Activated T-cell treated with anti-CD3 and anti-CD28 coated beads, Interleukin-2, amount 50 U/mL, for 24 hours (primary cell): ENCODE measurements around the gene CERS4.
"Not testable (repeated sequence)": the region's sequence is repeated elsewhere in the genome, so short reads cannot be mapped to it uniquely, and the experiment has no call there.

ENCODE experiments used
- DNase-seq: peaks from one replicate; pipeline ENCODE4 v3.0.0-alpha.2; 2020
- H3K27ac Mint-ChIP-seq: 2 replicates; pipeline ENCODE4 v1.8.0; 2020; ENCODE audit warnings: mild to moderate bottlenecking, mixed read lengths
- H3K27me3 Mint-ChIP-seq: 2 replicates; pipeline ENCODE4 v1.8.0; 2020; ENCODE audit warnings: mixed read lengths
- H3K36me3 Mint-ChIP-seq: 2 replicates; pipeline ENCODE4 v1.8.0; 2020; ENCODE audit warnings: low read depth, mixed read lengths
- H3K4me1 Mint-ChIP-seq: 2 replicates; pipeline ENCODE4 v1.8.0; 2020; ENCODE audit warnings: low read depth, mixed read lengths
- H3K4me3 Mint-ChIP-seq: 2 replicates; pipeline ENCODE4 v1.8.0; 2020; ENCODE audit warnings: mild to moderate bottlenecking, moderate library complexity, mixed read lengths
- H3K9me3 Mint-ChIP-seq: 2 replicates; pipeline ENCODE4 v1.8.0; 2020; ENCODE audit warnings: mixed read lengths

Gene CERS4

DNA sequence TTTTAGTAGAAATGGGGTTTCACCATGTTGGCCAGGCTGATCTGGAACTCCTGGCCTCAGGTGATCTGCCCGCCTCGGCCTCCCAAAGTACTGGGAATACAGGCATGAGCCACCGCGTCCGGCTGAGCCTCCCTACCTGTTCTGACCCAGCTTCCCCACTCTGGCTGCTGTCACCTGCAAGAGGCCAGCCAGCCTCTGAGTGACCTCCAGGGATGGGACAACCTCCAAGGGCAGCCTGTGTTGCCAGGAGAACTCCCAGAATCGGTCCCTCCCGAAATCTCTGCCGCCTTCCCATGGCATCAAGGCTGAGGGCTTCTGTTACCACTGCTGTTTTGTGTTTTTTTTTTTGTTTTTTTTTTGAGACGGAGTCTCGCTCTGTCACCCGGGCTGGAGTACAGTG is 11.3 kb downstream of the CERS4 start:
- no peak for DNase-seq
- H3K4me3 Mint-ChIP-seq = no peak overlapping the region
- no peaks in the 10 kb centered on the region for H3K27me3 Mint-ChIP-seq
- no peaks in the 10 kb centered on the region for H3K4me1 Mint-ChIP-seq
- H3K27ac Mint-ChIP-seq = no peak overlapping the region
- no peaks in the 10 kb centered on the region for H3K9me3 Mint-ChIP-seq
- H3K36me3 Mint-ChIP-seq = peaks cover 19% of the 10 kb centered on the region

GRCh38 chr19:8221161-8221560 is 12.0 kb downstream of the CERS4 start:
- no peak for DNase-seq
- peaks cover 21% of the 10 kb centered on the region for H3K36me3 Mint-ChIP-seq
- H3K27me3 Mint-ChIP-seq = no peaks in the 10 kb centered on the region
- H3K4me3 Mint-ChIP-seq = no peak overlapping the region
- H3K4me1 Mint-ChIP-seq = no peaks in the 10 kb centered on the region
- no peaks in the 10 kb centered on the region for H3K9me3 Mint-ChIP-seq
- H3K27ac Mint-ChIP-seq = no peak overlapping the region

DNA sequence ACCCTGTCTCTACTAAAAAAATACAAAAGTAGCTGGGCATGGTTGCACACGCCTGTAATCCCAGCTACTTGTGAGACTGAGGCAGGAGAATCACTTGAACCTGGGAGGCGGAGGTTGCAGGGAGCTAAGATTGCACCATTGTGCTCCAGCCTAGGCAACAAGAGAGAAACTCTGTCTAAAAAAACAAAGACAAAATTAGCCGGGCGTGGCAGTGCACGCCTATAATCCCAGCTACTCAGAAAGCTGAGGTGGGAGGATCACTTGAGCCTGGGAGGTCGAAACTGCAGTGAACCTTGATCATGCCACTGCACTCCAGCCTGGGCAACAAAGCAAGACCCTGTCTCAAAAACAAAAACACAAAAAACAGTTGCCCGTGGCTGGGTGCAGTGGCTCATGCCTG is 14.3 kb downstream of the CERS4 start:
- not testable (repeated sequence) for H3K27ac Mint-ChIP-seq, H3K27me3 Mint-ChIP-seq

GRCh38 chr19:8224394-8225145 is 15.4 kb downstream of the CERS4 start:
- no peak overlapping the region for H3K4me3 Mint-ChIP-seq
- peaks cover 21% of the 10 kb centered on the region for H3K36me3 Mint-ChIP-seq
- DNase-seq = no peak
- no peaks in the 10 kb centered on the region for H3K27me3 Mint-ChIP-seq
- peaks cover 4% of the 10 kb centered on the region for H3K4me1 Mint-ChIP-seq
- peak overlapping the region; percentile 18 for H3K27ac Mint-ChIP-seq
- H3K9me3 Mint-ChIP-seq = no peaks in the 10 kb centered on the region

More for the DNA sequence above, 14.3 kb downstream of the CERS4 start:
- peaks cover 21% of the 10 kb centered on the region for H3K36me3 Mint-ChIP-seq
- not testable (repeated sequence) for H3K4me3 Mint-ChIP-seq, H3K4me1 Mint-ChIP-seq, H3K9me3 Mint-ChIP-seq, DNase-seq

DNA sequence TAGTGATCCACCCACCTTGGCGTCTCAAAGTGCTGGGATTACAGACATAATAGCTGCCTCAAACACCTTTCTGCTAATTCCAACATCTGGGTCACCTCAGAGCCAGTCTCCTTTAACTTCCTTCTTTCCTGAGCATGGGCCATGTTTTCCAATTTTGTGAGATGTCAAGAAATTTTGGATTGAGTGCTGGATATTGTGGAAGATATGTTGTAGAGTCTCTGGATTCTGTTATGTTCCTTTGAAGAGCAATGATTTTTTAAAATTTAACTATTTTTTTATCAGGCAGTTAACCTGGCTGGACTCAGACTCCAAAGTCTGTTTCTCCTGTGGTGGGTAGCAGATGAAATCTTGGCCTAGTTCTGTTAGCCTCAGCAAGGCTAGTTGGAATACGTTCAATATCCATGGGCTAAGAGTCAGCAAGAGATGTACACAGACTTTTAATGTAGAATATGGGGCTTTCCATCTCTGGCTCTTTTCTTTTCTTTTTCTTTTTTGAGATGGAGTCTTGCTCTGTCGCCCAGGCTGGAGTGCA is 22.0 kb downstream of the CERS4 start:
- DNase-seq = no peak
- H3K27me3 Mint-ChIP-seq = no peaks in the 10 kb centered on the region
- peaks cover 4% of the 10 kb centered on the region for H3K4me1 Mint-ChIP-seq
- H3K27ac Mint-ChIP-seq = no peak overlapping the region
- H3K9me3 Mint-ChIP-seq = peaks cover 5% of the 10 kb centered on the region
- peaks cover 26% of the 10 kb centered on the region for H3K36me3 Mint-ChIP-seq
- no peak overlapping the region for H3K4me3 Mint-ChIP-seq

- H3K4me1 Mint-ChIP-seq = no peaks in the 10 kb centered on the region
- no peak for DNase-seq
Measured at GRCh38 chr19:8233370-8233769, 24.2 kb downstream of the CERS4 start.

DNA sequence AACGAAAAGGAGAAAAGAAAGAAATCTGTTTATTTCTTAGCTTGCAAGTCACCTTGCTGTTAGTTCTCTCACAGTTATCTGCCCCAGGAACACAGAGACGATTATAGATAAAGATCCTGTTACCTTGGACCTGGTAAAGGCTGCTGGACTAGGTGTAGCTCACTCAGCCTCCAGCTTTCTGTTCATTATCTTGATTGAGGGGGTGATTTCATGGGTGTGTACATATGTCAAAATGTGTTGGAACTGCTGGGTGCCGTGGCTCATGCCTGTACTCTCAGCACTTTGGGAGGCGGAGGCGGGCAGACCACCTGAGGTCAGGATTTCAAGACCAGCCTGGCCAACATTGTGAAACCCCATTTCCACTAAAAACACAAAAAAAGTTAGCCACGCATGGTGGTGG is 27.9 kb downstream of the CERS4 start:
- H3K36me3 Mint-ChIP-seq = peaks cover 13% of the 10 kb centered on the region
- no peaks in the 10 kb centered on the region for H3K9me3 Mint-ChIP-seq
- no peaks in the 10 kb centered on the region for H3K27me3 Mint-ChIP-seq
- no peak overlapping the region for H3K4me3 Mint-ChIP-seq
- DNase-seq = no peak
- H3K27ac Mint-ChIP-seq = no peak overlapping the region
- H3K4me1 Mint-ChIP-seq = peaks cover 17% of the 10 kb centered on the region

More at GRCh38 chr19:8233370-8233769, 24.2 kb downstream of the CERS4 start:
- H3K27ac Mint-ChIP-seq = no peak overlapping the region
- H3K9me3 Mint-ChIP-seq = peaks cover 5% of the 10 kb centered on the region
- H3K27me3 Mint-ChIP-seq = no peaks in the 10 kb centered on the region
- H3K36me3 Mint-ChIP-seq = peaks cover 22% of the 10 kb centered on the region
- no peak overlapping the region for H3K4me3 Mint-ChIP-seq

DNA sequence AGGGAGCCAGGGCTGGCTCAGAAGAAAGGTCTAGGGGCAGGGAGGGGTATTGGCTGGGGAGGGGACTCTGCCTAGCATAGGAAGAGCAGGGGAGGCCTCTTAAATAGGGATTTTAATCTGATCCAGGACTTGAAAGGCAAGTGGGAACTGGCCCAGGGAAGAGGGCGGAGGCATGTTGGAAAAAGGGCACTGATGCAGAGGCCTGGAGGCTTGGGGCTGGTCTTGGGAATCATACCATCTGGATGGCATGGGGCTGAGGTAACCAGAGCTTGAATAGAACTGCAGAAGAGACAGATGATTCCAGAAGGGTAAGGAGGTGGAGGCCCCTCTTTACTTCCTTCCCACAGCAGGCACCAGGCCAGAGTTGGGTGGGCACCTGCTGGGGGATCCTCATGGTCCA is 29.1 kb downstream of the CERS4 start:
- Mint-ChIP-seq H3K27ac (no peak overlapping the region), H3K4me1 (peaks cover 17% of the 10 kb centered on the region), H3K36me3 (peaks cover 20% of the 10 kb centered on the region), H3K9me3 (peaks cover 6% of the 10 kb centered on the region), H3K27me3 (no peaks in the 10 kb centered on the region), H3K4me3 (no peak overlapping the region)
- DNase-seq = no peak

- Mint-ChIP-seq H3K27me3 (no peaks in the 10 kb centered on the region), H3K27ac (peak overlapping the region; percentile 50), H3K4me3 (no peak overlapping the region), H3K4me1 (peaks cover 20% of the 10 kb centered on the region), H3K9me3 (peaks cover 6% of the 10 kb centered on the region), H3K36me3 (peaks cover 32% of the 10 kb centered on the region)
- DNase-seq = no peak
Measured at GRCh38 chr19:8239528-8240273, 30.5 kb downstream of the CERS4 start.

- no peaks in the 10 kb centered on the region for H3K27me3 Mint-ChIP-seq
- H3K4me1 Mint-ChIP-seq = peaks cover 20% of the 10 kb centered on the region
- H3K4me3 Mint-ChIP-seq = no peak overlapping the region
- peak; percentile 56 for DNase-seq
- H3K36me3 Mint-ChIP-seq = peaks cover 32% of the 10 kb centered on the region
- peak overlapping the region; percentile 50 for H3K27ac Mint-ChIP-seq
- H3K9me3 Mint-ChIP-seq = peaks cover 6% of the 10 kb centered on the region
Measured at GRCh38 chr19:8240274-8241229, 31.4 kb downstream of the CERS4 start.

- peaks cover 20% of the 10 kb centered on the region for H3K4me1 Mint-ChIP-seq
- peaks cover 6% of the 10 kb centered on the region for H3K9me3 Mint-ChIP-seq
- H3K36me3 Mint-ChIP-seq = peaks cover 29% of the 10 kb centered on the region
- H3K27me3 Mint-ChIP-seq = no peaks in the 10 kb centered on the region
- H3K27ac Mint-ChIP-seq = no peak overlapping the region
- no peak for DNase-seq
- H3K4me3 Mint-ChIP-seq = no peak overlapping the region
Measured at GRCh38 chr19:8241646-8242045, 32.5 kb downstream of the CERS4 start.

DNA sequence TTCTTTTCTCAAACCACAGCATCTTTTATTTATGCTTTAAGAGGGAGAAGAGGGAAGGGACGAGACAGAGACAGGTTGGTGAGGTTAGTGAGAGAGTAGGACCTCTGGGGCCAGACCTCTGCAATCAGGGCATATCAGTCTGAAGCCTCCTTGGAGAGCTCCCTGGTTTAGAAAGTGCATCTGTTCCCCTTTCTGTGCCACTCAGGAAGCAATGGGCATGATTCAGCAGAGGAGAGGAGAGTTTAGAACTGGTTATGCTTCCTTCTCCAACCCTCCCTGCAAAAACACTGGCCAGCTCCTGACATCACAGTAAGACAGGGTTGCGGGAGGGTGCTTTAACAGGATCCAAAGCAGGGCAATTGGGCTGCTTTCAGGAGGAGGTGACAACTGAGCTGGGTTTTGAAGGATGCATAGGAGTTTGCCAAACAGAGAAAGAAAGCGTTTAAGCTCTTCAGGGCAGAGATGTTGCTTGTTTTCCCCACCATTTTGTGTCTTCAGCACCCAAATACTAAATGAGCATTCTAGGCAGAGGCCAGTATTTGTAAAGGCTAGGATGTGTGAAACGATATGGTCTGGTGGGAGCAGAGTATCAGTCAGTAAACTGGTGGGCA is 33.1 kb downstream of the CERS4 start:
- H3K4me3 Mint-ChIP-seq = no peak overlapping the region
- H3K27me3 Mint-ChIP-seq = no peaks in the 10 kb centered on the region
- H3K27ac Mint-ChIP-seq = no peak overlapping the region
- H3K9me3 Mint-ChIP-seq = peaks cover 6% of the 10 kb centered on the region
- H3K4me1 Mint-ChIP-seq = peaks cover 20% of the 10 kb centered on the region
- peaks cover 29% of the 10 kb centered on the region for H3K36me3 Mint-ChIP-seq
- no peak for DNase-seq

DNA sequence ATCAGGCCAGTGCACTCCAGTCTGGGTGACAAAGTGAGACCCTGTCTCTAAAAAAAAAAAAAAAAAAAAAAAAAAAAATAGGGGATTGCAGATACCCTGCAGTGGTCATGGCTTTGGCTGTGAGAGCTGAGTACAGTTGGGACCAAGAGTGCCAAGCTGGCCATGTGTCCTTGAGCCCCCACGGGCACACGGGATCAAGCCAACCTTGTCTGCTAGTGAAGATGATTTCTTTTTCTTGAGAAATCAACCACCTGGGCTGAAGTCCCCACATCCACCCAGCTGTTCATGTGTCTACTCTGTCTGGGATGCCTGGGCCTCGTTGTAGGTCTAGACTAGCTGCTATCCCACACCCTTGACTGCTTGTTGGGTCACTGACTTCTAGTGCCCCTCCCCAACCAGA is 34.0 kb downstream of the CERS4 start:
- Mint-ChIP-seq H3K27me3 (no peaks in the 10 kb centered on the region), H3K36me3 (peaks cover 29% of the 10 kb centered on the region), H3K9me3 (peaks cover 6% of the 10 kb centered on the region), H3K4me1 (peaks cover 20% of the 10 kb centered on the region), H3K4me3 (no peak overlapping the region), H3K27ac (no peak overlapping the region)
- DNase-seq = no peak

- Mint-ChIP-seq H3K4me3 (no peak overlapping the region), H3K9me3 (peaks cover 6% of the 10 kb centered on the region), H3K27ac (no peak overlapping the region), H3K4me1 (peaks cover 20% of the 10 kb centered on the region), H3K27me3 (no peaks in the 10 kb centered on the region), H3K36me3 (peaks cover 29% of the 10 kb centered on the region)
- no peak for DNase-seq
Measured at GRCh38 chr19:8244442-8244841, 35.3 kb downstream of the CERS4 start.
